ENCODE measurements around the gene HES4. TPM values are rescaled to one million over a fixed set of nuclear protein-coding genes. Genes with fewer than 3 reads are reported as not detected.

Gene HES4
- total and polyA plus RNA-seq, 2 of the 13 experiments (the other 11 are each of a cell fraction or from before 2014, with no cell fraction given), result 8.8 to 10.6 TPM

DNA sequence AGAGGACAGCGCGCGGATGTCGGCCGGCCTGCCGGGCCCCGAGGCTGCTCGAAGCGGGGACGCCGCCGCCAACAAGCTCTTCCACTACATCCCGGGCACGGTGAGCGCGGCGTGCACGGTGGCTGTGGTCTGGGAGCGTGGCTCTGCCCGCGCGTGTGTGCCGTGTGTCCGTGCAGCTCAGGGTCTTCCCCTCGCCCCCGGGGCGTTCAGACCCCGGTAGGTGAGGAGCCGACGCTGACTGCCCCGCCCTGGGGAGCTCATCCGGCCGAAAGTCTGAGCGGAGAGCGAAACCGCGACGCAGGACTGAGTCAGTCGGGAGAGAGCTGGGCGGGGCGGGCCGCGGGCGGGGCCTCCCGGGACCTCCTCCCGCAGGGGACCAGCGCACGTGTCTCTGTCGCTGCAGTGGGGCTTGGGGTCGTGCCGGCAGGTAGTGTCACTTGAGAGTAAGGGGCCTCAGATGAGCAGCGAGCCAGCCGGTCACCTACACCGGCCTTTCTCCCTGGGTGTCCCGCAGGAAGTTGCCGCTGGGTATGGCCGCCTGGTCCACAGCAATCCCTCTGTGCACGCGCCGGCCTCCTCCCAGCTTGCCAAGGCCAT lies 33.1 kb downstream of the HES4 start (continued):
- TF ChIP-seq ZFP37 (CRISPR knock-in tag; IDR thresholded peaks at IDR 0.05; ENCODE audit: borderline replicate concordance) (0 out of 2 replicates have a peak, but pooled peaks have one; percentile 12), ZNF34 (CRISPR knock-in tag; IDR thresholded peaks at IDR 0.05; ENCODE audit: borderline replicate concordance) (0 out of 2 replicates have a peak, but pooled peaks have one; percentile 37), BCL6 (CRISPR knock-in tag; IDR thresholded peaks at IDR 0.05) (peak; percentile 38), HNF1B (CRISPR knock-in tag; IDR thresholded peaks at IDR 0.05) (no peak), ISL2 (CRISPR knock-in tag; IDR thresholded peaks at IDR 0.05) (0 out of 2 replicates have a peak, but pooled peaks have one; percentile 41), SPEN (CRISPR knock-in tag; IDR thresholded peaks at IDR 0.05; ENCODE audit: low read depth) (peak; percentile 45), ZNF788 (CRISPR knock-in tag; IDR thresholded peaks at IDR 0.05; ENCODE audit: borderline replicate concordance) (peak; percentile 19; the same call in 1 of the 2 replicates), GPN1 (CRISPR knock-in tag; IDR thresholded peaks at IDR 0.05; ENCODE audit: borderline replicate concordance) (no peak), ZNF274 (CRISPR knock-in tag; IDR thresholded peaks at IDR 0.05) (0 out of 2 replicates have a peak, but pooled peaks have one; percentile 57), ZXDC (CRISPR knock-in tag; IDR thresholded peaks at IDR 0.05) (peak; percentile 19; the same call in 1 of the 2 replicates), HNRNPLL (IDR thresholded peaks at IDR 0.05; ENCODE audit: low read depth, low read length, poor library complexity, severe bottlenecking) (peak; percentile 42), ZNF781 (CRISPR knock-in tag; IDR thresholded peaks at IDR 0.05; ENCODE audit: borderline replicate concordance, not compliant biosample characterization) (peak; percentile 54), ZBTB7B (CRISPR knock-in tag; IDR thresholded peaks at IDR 0.05) (peak; percentile 36; the same call in 1 of the 2 replicates), KDM2A (CRISPR knock-in tag; IDR thresholded peaks at IDR 0.05; ENCODE audit: borderline replicate concordance, low read depth) (peak; percentile 83), ETV5 (CRISPR knock-in tag; IDR thresholded peaks at IDR 0.05; ENCODE audit: borderline replicate concordance) (peak; percentile 36; the same call in 1 of the 2 replicates), SRSF4 (IDR thresholded peaks at IDR 0.05; ENCODE audit: low read depth, low read length, poor library complexity, severe bottlenecking) (no peak), ZNF777 (CRISPR knock-in tag; IDR thresholded peaks at IDR 0.05) (peak; percentile 41; the same call in 1 of the 2 replicates)
- TF ChIP-seq, protein P1, sequence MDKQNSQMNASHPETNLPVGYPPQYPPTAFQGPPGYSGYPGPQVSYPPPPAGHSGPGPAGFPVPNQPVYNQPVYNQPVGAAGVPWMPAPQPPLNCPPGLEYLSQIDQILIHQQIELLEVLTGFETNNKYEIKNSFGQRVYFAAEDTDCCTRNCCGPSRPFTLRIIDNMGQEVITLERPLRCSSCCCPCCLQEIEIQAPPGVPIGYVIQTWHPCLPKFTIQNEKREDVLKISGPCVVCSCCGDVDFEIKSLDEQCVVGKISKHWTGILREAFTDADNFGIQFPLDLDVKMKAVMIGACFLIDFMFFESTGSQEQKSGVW (CRISPR knock-in tag; IDR thresholded peaks at IDR 0.05; ENCODE audit: borderline replicate concordance), result no peak
- TF ChIP-seq, protein P2, sequence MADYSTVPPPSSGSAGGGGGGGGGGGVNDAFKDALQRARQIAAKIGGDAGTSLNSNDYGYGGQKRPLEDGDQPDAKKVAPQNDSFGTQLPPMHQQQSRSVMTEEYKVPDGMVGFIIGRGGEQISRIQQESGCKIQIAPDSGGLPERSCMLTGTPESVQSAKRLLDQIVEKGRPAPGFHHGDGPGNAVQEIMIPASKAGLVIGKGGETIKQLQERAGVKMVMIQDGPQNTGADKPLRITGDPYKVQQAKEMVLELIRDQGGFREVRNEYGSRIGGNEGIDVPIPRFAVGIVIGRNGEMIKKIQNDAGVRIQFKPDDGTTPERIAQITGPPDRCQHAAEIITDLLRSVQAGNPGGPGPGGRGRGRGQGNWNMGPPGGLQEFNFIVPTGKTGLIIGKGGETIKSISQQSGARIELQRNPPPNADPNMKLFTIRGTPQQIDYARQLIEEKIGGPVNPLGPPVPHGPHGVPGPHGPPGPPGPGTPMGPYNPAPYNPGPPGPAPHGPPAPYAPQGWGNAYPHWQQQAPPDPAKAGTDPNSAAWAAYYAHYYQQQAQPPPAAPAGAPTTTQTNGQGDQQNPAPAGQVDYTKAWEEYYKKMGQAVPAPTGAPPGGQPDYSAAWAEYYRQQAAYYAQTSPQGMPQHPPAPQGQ (CRISPR knock-in tag; IDR thresholded peaks at IDR 0.05; ENCODE audit: borderline replicate concordance), result no peak
- TF ChIP-seq, protein P3, sequence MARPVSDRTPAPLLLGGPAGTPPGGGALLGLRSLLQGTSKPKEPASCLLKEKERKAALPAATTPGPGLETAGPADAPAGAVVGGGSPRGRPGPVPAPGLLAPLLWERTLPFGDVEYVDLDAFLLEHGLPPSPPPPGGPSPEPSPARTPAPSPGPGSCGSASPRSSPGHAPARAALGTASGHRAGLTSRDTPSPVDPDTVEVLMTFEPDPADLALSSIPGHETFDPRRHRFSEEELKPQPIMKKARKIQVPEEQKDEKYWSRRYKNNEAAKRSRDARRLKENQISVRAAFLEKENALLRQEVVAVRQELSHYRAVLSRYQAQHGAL (CRISPR knock-in tag; IDR thresholded peaks at IDR 0.05; ENCODE audit: not compliant biosample characterization), result peak; percentile 57

Measured in HepG2 (cell line).